HepG2 (cell line): ENCODE measurements around the gene EIF4G1. TPM values are rescaled to one million over a fixed set of nuclear protein-coding genes. Genes with fewer than 3 reads are reported as not detected.

ENCODE experiments used
- ATAC-seq: fragments of 200-7000 bp; cut with Tn5 transposase; 3 replicates; pipeline ENCODE4 v1.9.1; 2020; ENCODE audit warnings: mild to moderate bottlenecking, moderate library complexity
- BruUV-seq: library from RNA; stranded (reverse); fragments of 400-500 nt; replicated peaks from 2 replicates; lab custom pipeline; 2021; lab: Mats Ljungman, UMichigan
- CTCF ChIA-PET: fragments of 300-600 bp; formaldehyde crosslinking; extraction: SDS; loops from one replicate; lab custom pipeline; 2021; ENCODE audit warnings: low total read pairs, inconsistent platforms, low intra/inter-chr PET ratio; lab: Yijun Ruan, JAX
- POLR2A ChIA-PET: fragments of 350-600 bp; sonication (Branson Sonifier 250); formaldehyde crosslinking; loops from one replicate; lab custom pipeline; 2020; ENCODE audit warnings: antibody characterized with exemption, inconsistent platforms; lab: Yijun Ruan, JAX
- DNase-seq: peaks from one replicate; pipeline ENCODE4 v3.0.0-alpha.2; 2015; ENCODE audit warnings: low spot score
- FAIRE-seq: peaks from 3 replicates; lab custom pipeline; 2011; peaks lifted over from hg19 to GRCh38; lab: Jason Lieb, UNC
- H2AFZ ChIP-seq: one replicate; pipeline ENCODE4 v1.6.1; 2011; ENCODE audit warnings: low read length, inconsistent platforms
- H3K27ac ChIP-seq: fragments of 300-600 bp; 3 replicates; pipeline ENCODE4 v1.8.0; 2011; ENCODE audit warnings: mixed run types, mild to moderate bottlenecking, mixed read lengths, low read length, inconsistent platforms; ENCODE audit not compliant: insufficient read depth; ENCODE audit errors: extremely low read length
- H3K27me3 ChIP-seq, 2 experiments: fragments of 200-600 bp in 1 of 2; 2 replicates in 1 of 2; 3 replicates in 1 of 2; pipeline versions ENCODE4 v1.6.0 to v1.8.0; 2011; ENCODE audit warnings: low read length in 2 of 2, mild to moderate bottlenecking in 2 of 2, moderate library complexity in 2 of 2, inconsistent platforms in 1 of 2; ENCODE audit not compliant: insufficient read depth in 2 of 2, control insufficient read depth in 1 of 2
- H3K36me3 ChIP-seq, 2 experiments: fragments of 200-600 bp in 1 of 2; replicated peaks in 1 of 2; 2 replicates in 1 of 2; 3 replicates in 1 of 2; pipeline versions ENCODE4 v1.5.1 to v1.8.0; 2011; ENCODE audit warnings: low read length in 2 of 2, inconsistent platforms in 1 of 2; ENCODE audit not compliant: insufficient read depth in 2 of 2, control insufficient read depth in 1 of 2
- H3K4me1 ChIP-seq: 2 replicates; pipeline ENCODE4 v1.5.1; 2012; ENCODE audit warnings: low read length, inconsistent platforms; ENCODE audit not compliant: insufficient read depth
- H3K4me2 ChIP-seq: 2 replicates; pipeline ENCODE4 v1.6.0; 2011; ENCODE audit warnings: low read depth, low read length, inconsistent platforms
- H3K4me3 ChIP-seq, 3 experiments: fragments of 200-600 bp in 1 of 3; sonication (generic), shearing (Covaris generic) in 1 of 3; replicated peaks in 1 of 3; 2 replicates each; pipeline ENCODE4 v1.5.1; 2011 to 2016; ENCODE audit warnings: low read length in 3 of 3, inconsistent platforms in 2 of 3, low read depth in 2 of 3, mild to moderate bottlenecking in 2 of 3, control low read depth in 1 of 3, mixed read lengths in 1 of 3; ENCODE audit not compliant: insufficient read depth in 1 of 3
- H3K79me2 ChIP-seq: one replicate; pipeline ENCODE4 v1.6.1; 2011; ENCODE audit warnings: low read length, inconsistent platforms; ENCODE audit not compliant: insufficient read depth
- H3K9ac ChIP-seq: 2 replicates; pipeline ENCODE4 v1.6.0; 2011; ENCODE audit warnings: mild to moderate bottlenecking, low read depth, low read length, inconsistent platforms; ENCODE audit not compliant: insufficient read depth
- H3K9me3 ChIP-seq: 2 replicates; pipeline ENCODE4 v1.5.1; 2012; ENCODE audit warnings: mild to moderate bottlenecking, low read length
- H4K20me1 ChIP-seq: 2 replicates; pipeline ENCODE4 v1.6.0; 2011; ENCODE audit warnings: inconsistent platforms, mild to moderate bottlenecking, low read length, moderate library complexity; ENCODE audit not compliant: insufficient read depth
- FOXP1 ChIP-seq, 2 experiments: fragments of 450-650 bp in 1 of 2; IDR thresholded peaks; 2 replicates each; pipeline ENCODE4 v1.6.1; 2017 to 2018; ENCODE audit warnings: antibody characterized with exemption in 1 of 2
- KMT2A ChIP-seq: sonication (generic); formaldehyde crosslinking; IDR thresholded peaks from 2 replicates; pipeline ENCODE4 v1.4.0; 2020; ENCODE audit warnings: missing genetic modification reagents
- NBN ChIP-seq: fragments of 450-650 bp; conservative IDR thresholded peaks from 2 replicates; pipeline ENCODE4 v1.6.1; 2017
- RFX1 ChIP-seq: fragments of 450-650 bp; IDR thresholded peaks from 2 replicates; pipeline ENCODE4 v1.6.1; 2017
- RFX5 ChIP-seq: IDR thresholded peaks from 2 replicates; pipeline ENCODE4 v1.6.1; 2011; ENCODE audit warnings: low read depth, low read length, improper control_type of control experiment
- SOX6 ChIP-seq, 2 experiments: fragments of 450-650 bp in 1 of 2; sonication (generic) in 1 of 2; formaldehyde crosslinking in 1 of 2; IDR thresholded peaks; 2 replicates each; pipeline versions ENCODE4 v1.4.0 to v1.6.1; 2017 to 2020; ENCODE audit warnings: antibody characterized with exemption in 1 of 2, mild to moderate bottlenecking in 1 of 2, missing genetic modification reagents in 1 of 2
- ZBTB38 ChIP-seq: sonication (generic); formaldehyde crosslinking; IDR thresholded peaks from 2 replicates; pipeline ENCODE4 v1.5.1; 2020; ENCODE audit warnings: mild to moderate bottlenecking, missing genetic modification reagents
- ZIK1 ChIP-seq: sonication (generic); formaldehyde crosslinking; IDR thresholded peaks from 2 replicates; pipeline ENCODE4 v1.5.0; 2020; ENCODE audit warnings: mild to moderate bottlenecking, low read depth, missing genetic modification reagents, borderline replicate concordance
- ZNF331 ChIP-seq: sonication (generic); formaldehyde crosslinking; IDR thresholded peaks from 2 replicates; pipeline ENCODE4 v1.4.0; 2020; ENCODE audit warnings: missing genetic modification reagents
- WGBS: methylation state at CpG from one replicate; pipeline ENCODE4 v1.1.6; 2017; ENCODE audit warnings: low lambda C conversion rate; 5-methylcytosine and 5-hydroxymethylcytosine counted together
- in situ Hi-C: cut with HindIII; loops from 2 replicates; pipeline ENCODE4 v1.10.0; 2017; ENCODE audit warnings: low pct_unique_long_range_greater_than_20kb; ENCODE audit not compliant: extremely low pct_ligation_motif_present
- intact Hi-C: fragments of 100-400 bp; cut with micrococcal nuclease; formaldehyde crosslinking; loops from one replicate; pipeline ENCODE4 v1.10.0; 2022; ENCODE audit not compliant: unreplicated experiment
- polyA plus RNA-seq, 8 experiments: library from polyadenylated mRNA; depleted of rRNA in 3 of 8; stranded (reverse) in 7 of 8; unstranded in 1 of 8; fragments of >200 nt; fragmentation: Illumina TruSeq in 4 of 8; extraction: Trizol in 4 of 8; gene quantifications; 2 replicates each; pipeline versions ENCODE4 v1.2.1 to v1.2.3, GENCODE V29; 2011 to 2016; ENCODE audit warnings: low read depth in 4 of 8, missing spikeins in 1 of 8, mixed read lengths in 1 of 8; ENCODE audit not compliant: insufficient read depth in 1 of 8
- total RNA-seq, 5 experiments: library from RNA; depleted of rRNA; stranded (reverse); fragments of >200 nt; fragmentation: Illumina TruSeq; extraction: Trizol; gene quantifications; 2 replicates each; pipeline ENCODE4 v1.2.3, GENCODE V29; 2016; ENCODE audit warnings: low read depth in 1 of 5
- TF ChIP-seq, protein P1 (sequence below): sonication (generic); formaldehyde crosslinking; IDR thresholded peaks from 2 replicates; pipeline ENCODE4 v1.4.0; 2020; ENCODE audit warnings: missing genetic modification reagents, borderline replicate concordance

The EIF4G1 gene
- total and polyA plus RNA-seq, 2 of the 13 experiments (the other 11 are each of a cell fraction or from before 2014, with no cell fraction given): 208 to 213 TPM

DNA sequence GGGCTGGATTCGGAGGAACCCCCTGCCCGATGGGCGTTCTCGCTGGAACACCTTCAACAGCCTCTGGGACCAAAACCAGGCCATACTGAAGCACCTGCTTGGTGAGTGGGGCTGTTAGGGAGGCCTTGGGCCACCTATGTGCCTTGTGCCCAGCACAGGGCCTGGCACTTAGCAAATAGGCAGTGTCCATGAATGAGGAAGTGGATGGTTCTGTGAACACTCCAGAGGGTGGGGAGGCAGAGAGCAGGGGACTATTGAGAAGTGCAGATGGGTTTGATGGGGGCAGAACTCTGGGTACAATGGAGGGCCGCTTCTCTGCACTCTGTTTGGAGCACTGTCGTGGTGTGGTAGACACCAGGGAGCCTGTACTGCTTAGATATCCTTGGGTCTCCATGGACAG is 37.0 kb upstream of the EIF4G1 start (continued):
- no peak for TF ChIP-seq FOXP1 (IDR thresholded peaks at IDR 0.05)
- TF ChIP-seq FOXP1 (CRISPR knock-in tag; IDR thresholded peaks at IDR 0.05): no peak
- TF ChIP-seq RFX5: no peak

DNA sequence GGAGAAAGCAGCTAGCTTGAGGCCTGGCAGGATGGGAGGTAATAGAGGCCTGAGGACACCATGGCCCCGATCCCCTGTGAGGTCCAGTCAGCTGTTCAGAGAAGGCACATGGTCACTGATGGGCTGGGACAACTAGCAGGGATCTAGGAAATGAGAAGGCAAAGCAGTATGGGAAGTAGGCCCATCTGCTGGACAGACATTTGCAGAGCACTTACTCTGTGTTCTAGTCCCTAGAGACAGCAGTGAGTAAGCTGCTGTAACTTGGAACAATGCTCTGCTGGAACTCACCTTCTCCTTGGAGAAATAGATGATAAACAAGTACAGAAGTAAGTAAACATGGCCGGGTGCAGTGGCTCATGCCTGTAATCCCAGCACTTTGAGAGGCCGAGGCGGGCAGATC is 31.5 kb upstream of the EIF4G1 start:
- Histone ChIP-seq H2AFZ (no peak overlapping the region), H3K9me3 (no peaks in the 10 kb centered on the region), H3K27ac (no peak overlapping the region), H3K4me2 (no peak overlapping the region), H3K4me3 (no peak overlapping the region), H3K36me3 (no peaks in the 10 kb centered on the region), H3K9ac (no peak overlapping the region), H3K27me3 (peaks cover 3 to 50% of the 10 kb centered on the region in 2 experiments), H3K4me1 (no peaks in the 10 kb centered on the region), H3K79me2 (no peaks in the 10 kb centered on the region), H4K20me1 (0 out of 2 replicates have a peak, but pooled peaks cover 3% of the 10 kb centered on the region)
- in situ Hi-C loops: no loop called here
- ATAC-seq: no peak
- POLR2A ChIA-PET: no interaction called here
- TF ChIP-seq NBN (no peak), ZNF331 (CRISPR knock-in tag) (peak; percentile 98), KMT2A (CRISPR knock-in tag) (no peak)
- BruUV-seq: no TSS peak
- 20% methylated on average over 4 of the region's 4 CpGs for WGBS
- no peak for DNase-seq
- CTCF ChIA-PET: no interaction called here
- no peak for FAIRE-seq
- intact Hi-C loops: loop anchor here (10.0 kb wide), 1 partner anchor 58 kb away; the partner anchor contains the start of gene VWA5B2

DNA sequence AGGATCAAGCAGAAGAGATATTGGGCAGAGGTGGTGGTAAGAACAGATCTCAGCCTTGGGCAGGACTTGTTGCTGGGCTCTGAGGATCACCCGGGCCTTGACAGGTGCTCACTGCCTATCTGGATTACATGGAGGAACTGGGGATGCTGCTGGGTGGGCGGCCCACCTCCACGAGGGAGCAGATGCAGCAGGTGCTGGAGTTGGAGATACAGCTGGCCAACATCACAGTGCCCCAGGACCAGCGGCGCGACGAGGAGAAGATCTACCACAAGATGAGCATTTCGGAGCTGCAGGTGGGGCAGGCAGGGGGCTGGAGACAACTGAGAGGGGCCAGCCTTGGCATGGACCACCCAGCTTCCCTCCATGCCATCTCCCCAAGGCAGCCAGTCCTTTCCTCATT is 30.7 kb upstream of the EIF4G1 start:
- ATAC-seq: no peak
- intact Hi-C loops: loop anchor here (2.0 to 10.0 kb wide), 2 partner anchors 35 to 59 kb away; partner anchors contain the start of genes ALG3, EEF1AKMT4 and VWA5B2
- Histone ChIP-seq H3K79me2 (no peaks in the 10 kb centered on the region), H3K9ac (no peak overlapping the region), H3K4me3 (no peak overlapping the region), H3K27ac (no peak overlapping the region), H3K27me3 (peaks cover 3 to 45% of the 10 kb centered on the region in 2 experiments), H2AFZ (no peak overlapping the region), H3K9me3 (no peaks in the 10 kb centered on the region), H3K4me2 (no peak overlapping the region), H3K36me3 (no peaks in the 10 kb centered on the region), H4K20me1 (0 out of 2 replicates have a peak, but pooled peaks cover 3% of the 10 kb centered on the region), H3K4me1 (no peaks in the 10 kb centered on the region)
- CTCF ChIA-PET: no interaction called here
- 50% methylated on average over 1 of the region's 8 CpGs for WGBS
- no TSS peak for BruUV-seq
- POLR2A ChIA-PET: no interaction called here
- no peak for DNase-seq
- in situ Hi-C loops: no loop called here
- TF ChIP-seq ZIK1: no peak
- TF ChIP-seq, protein P1, sequence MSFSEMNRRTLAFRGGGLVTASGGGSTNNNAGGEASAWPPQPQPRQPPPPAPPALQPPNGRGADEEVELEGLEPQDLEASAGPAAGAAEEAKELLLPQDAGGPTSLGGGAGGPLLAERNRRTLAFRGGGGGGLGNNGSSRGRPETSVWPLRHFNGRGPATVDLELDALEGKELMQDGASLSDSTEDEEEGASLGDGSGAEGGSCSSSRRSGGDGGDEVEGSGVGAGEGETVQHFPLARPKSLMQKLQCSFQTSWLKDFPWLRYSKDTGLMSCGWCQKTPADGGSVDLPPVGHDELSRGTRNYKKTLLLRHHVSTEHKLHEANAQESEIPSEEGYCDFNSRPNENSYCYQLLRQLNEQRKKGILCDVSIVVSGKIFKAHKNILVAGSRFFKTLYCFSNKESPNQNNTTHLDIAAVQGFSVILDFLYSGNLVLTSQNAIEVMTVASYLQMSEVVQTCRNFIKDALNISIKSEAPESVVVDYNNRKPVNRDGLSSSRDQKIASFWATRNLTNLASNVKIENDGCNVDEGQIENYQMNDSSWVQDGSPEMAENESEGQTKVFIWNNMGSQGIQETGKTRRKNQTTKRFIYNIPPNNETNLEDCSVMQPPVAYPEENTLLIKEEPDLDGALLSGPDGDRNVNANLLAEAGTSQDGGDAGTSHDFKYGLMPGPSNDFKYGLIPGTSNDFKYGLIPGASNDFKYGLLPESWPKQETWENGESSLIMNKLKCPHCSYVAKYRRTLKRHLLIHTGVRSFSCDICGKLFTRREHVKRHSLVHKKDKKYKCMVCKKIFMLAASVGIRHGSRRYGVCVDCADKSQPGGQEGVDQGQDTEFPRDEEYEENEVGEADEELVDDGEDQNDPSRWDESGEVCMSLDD: no peak
- TF ChIP-seq RFX1: no peak
- no peak for TF ChIP-seq SOX6 (IDR thresholded peaks at IDR 0.05)
- no peak for TF ChIP-seq SOX6 (CRISPR knock-in tag; IDR thresholded peaks at IDR 0.05)
- no peak for TF ChIP-seq ZBTB38 (CRISPR knock-in tag)
- TF ChIP-seq RFX5: no peak
- no peak for FAIRE-seq
